HG03045 (cell line): ENCODE data around the gene EHMT1.

ENCODE experiments used
- ATAC-seq: cut with Tn5 transposase; IDR thresholded peaks from one replicate; pipeline ENCODE4 v1.9.1; 2021; ENCODE audit warnings: mild to moderate bottlenecking, moderate library complexity; ENCODE audit not compliant: unreplicated experiment

EHMT1 gene

DNA sequence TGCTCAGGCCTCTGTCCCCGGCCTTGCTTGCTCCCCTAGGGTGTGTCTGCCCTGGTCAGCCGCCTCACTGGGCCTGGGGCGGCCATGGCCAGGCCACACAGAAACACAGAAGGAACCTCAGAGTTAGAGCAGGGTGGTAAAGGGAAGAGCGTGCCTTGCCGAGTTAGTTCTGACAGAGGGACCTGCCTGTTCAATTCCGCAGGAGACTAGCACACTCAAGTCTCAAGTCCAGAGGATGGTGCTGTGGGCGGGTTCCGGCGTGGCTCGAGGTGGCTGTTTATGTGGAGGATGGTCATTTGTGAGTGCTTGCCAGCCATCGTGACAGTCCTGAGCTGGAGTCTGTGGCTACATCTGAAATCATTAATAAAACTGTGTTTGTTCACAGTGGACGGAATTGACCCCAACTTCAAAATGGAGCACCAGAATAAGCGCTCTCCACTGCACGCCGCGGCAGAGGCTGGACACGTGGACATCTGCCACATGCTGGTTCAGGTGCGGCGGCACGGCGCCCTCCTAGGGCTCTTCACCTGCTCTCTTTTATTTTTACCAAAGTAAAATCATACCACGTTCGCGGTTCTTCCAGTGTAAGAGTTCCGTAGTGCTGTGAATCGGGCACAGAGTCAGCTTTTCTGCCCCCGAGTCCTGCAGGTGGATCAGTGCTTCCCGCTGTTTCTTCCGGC is 163.2 kb downstream of the EHMT1 start:
- no peak for ATAC-seq

DNA sequence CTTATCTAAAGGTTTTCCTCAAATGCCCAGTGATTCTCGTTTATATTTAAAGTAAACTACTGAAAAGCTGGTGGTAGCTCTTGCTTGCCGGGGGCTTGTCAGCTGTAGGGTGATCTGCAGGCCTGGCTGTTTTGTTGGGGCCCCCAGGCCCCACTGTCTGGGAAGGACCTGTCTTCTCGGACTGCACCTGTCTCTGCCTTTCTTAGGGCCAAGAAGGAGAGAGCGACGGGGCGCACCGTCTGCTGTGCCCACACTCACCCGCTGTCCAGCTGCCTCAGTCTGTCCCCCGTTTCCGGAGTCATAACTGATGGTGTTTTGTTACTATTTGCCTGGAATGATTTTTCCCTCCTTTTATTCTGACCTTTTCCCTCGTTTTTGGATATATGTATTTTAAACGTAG is 164.7 kb downstream of the EHMT1 start:
- no peak for ATAC-seq

DNA sequence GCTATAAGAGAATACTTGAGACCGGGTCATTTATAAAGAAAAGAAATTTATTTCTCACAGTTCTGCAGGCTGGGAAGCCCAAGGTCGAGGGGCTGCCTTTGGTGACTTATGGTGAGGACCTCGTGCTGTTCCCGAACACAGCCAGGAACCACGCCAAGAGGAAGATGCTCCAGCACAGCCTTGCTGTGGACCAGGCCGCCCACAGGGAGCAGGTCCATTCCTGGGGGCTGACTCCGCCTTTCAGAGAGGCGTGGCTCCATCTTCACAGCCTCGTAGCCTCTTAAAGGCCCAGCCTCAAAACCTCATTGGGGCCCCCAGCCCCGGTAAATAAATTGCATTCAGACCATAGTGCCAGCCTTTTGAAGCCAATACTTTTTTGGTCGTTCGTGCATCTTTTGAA is 165.2 kb downstream of the EHMT1 start:
- no peak for ATAC-seq

DNA sequence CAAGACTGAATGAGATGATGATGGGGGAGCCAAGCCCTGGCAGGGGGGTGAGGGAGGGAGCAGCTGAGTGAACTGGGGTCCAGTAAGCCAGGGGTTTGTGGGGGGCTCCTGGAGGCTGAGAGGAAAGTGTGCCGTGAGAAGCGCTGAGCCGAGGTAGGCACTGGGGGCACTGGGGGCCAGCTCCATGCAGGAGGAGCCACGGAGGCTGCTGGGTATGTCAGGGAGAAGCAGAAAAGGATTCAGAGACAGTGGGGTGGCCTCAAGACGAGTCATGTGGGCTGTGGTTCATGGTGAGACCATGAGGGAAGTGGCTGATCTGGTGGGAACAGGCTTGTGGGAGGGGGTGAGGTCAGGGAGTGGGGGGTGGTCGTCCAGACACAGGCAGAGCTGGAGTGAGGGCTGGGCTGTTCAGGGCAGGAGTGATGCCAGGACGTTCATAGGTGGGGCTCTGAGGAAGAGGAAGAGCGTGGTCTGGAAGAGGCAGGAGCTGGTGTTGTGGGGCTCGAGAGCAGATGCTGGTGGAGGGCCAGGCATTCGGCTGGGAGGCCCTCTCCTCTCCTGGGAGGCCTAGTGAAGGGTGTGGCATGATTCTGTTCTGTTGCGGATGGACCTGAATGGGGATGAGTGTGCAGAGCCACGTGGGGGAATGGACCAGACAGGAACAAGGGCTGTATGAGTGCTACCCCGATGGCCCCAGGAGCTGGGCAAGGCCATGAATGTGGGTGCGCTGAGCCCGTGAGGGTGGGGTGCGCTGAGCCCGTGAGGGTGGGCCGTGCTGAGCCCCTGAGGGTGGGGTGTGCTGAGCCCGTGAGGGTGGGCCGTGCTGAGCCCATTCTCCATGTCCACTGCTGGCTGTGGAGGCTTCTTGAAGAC is 166.1 kb downstream of the EHMT1 start:
- no peak for ATAC-seq

DNA sequence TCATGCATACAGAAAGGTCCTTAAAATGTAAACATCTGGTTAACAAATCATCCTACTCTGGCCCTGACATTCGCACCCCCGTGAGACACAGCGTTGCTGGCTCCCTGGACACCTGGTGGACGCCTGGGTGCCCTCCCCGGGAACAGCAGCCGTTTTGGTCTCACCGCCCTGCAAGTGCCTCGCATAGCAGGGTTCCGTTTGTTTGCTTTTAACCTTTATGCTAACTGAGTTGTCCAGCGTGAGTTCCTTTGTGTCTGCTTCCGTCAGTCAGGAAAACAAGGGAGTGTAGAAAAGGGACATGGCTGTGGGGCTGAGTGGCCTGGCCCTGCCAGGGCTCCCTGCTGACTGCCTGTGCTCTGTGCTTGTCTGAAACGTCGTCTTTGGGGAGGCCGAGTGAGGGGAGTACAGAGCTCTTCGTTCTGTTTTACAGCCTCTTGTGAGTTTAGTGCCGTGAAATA is 166.9 kb downstream of the EHMT1 start:
- no peak for ATAC-seq

DNA sequence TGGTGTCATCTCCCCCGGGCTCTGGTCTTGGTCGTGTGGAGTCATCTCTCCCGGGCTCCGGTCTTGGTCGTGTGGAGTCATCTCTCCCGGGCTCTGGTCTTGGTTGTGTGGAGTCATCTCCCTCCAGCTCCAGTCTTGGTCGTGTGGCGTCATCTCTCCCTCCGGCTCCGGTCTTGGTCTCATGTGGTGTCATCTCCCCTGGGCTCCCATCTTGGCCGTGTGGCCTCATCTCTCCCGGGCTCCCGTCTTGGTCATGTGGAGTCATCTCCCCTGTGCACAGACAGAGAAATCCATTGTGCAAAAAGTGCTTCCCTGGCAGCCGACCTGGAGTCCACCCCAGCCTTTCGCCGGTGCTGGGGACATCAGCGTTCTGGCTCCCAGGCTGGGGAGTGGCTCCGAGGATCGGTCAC is 167.7 kb downstream of the EHMT1 start:
- ATAC-seq = no peak

DNA sequence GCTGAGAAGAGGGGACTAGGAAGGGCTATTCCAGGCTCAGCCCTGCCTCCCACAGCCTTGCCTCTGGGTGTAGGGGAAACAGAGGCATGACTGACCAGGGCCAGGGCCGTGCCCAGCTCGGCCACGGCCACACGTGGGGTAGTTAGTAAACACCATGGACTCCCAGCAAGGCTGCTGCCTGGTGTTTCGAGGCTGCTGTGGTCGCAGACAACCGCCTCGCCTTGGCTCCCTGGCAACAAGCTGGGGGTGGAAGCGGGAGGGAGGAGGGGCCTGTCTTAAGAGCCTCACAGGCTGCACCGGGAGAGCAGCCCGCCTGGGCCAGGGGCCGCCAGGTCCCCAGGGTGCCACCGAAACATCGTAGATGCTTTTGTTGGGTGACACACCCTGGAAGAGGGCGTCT is 168.6 kb downstream of the EHMT1 start:
- ATAC-seq = no peak

DNA sequence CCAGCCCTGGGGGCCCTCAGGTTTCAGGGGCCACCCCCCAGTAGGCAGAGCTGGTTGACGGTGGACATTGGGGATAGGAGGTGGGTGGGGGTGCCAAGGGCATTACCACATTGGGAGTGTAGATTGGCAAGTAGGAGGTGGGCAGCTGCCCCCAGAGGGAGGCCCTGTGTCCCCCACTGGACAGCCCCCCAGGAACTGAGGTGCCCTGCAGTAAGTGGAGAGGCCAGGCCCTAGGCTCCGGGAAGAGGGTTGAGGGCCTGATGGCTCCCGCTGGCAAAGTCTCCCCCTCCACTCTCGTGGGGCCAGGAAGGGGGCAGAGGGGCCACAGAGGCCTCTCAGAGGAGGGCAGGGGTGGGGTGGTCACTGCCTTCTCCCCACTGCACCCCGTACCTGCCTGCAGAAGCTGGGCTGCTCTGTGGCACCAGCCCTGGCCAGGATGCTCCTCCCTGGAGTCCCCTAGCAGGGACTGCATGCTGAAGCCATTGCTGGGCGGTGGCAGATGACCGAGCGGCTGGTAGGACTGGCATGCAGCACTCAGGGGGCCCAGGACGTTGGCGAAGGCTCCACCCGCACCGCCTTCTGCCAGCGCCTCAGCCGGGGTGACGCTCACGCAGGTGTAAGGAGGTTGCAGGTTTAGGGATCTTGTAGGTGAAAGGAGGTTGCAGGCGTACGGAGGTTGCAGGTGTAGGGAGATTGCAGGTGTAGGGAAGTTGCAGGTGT is 169.1 kb downstream of the EHMT1 start:
- ATAC-seq = no peak

DNA sequence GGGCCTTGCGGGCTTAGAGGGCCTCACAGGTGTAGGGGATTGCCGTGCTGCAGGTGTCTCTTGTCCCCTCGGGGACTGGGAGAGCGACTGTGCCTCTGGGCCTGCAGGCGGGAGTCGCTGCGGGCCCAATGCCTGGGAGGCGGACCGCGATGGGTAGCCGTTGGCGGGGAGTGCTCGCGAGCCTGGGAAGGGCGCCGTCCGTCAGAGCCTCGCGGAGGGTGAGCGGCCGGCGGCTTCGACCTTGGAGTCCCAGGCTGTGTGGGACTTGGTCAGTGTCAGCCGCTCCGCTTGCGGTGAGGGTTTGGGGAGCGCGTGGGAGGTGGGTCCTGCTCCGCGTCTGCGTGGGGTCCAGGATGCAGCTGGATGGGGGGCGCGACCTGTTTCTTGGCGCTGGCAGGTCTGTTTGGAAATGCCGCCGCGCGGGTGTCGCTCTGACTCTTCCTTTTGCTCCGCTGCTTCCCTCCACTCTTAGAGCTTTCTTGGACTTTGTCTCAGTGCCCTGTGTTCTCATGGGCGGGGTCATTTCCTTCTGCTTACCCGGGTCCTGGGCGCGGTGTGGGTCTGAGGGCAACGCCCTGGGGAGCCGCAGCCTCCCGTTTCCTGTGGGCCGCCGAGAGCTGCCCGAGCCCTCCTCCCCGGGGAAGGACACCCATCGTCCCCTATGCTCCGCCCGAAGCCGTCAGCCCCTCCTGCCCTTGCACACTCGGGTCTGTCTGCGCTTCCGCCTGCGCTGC is 169.9 kb downstream of the EHMT1 start:
- ATAC-seq = no peak

DNA sequence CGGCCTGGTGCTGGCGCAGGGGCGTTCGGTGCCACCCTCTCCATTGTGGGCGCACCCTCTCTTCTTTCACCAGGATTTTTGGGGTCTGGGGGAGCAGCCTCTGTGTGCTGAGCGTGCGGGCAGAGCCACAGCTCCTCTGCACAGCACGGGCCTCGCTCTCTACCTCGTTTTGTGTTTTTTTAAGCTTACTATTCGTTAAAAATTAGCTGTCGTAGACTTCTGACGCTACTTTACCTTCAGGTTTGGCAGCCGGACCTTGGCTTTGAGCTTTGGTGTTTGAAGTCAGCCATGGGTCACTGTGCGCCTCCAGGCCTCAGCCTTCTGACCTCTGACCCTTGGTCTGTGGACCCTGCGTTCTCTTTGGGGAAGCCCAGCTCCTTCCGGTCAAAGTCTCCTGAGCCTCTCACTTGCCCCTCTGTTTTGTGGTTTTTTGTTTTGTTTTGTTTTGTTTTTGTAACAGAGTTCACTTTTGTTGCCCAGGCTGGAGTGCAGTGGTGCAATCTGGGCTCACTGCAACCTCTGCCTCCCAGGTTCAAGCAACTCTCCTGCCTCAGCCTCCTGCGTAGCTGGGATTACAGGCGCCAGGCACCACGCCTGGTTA is 170.6 kb downstream of the EHMT1 start:
- no peak for ATAC-seq

DNA sequence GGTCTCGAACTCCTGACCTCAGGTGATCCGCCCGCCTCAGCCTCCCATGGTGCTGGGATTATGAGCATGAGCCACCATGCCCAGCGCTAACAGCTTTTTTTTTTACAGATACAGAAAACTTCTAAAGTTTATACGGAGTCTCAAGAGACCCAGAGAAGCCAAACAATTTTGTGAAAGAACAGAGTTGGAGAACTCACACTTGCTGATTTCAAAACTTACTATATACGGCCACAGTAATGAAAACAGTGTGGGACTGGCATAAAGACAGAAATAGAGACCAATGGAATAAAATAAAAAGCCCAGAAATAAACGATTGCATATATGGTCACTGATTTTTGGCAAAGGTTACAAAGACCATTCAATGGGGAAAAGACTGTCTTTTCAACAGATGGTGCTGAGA is 173.1 kb downstream of the EHMT1 start:
- ATAC-seq = no peak

DNA sequence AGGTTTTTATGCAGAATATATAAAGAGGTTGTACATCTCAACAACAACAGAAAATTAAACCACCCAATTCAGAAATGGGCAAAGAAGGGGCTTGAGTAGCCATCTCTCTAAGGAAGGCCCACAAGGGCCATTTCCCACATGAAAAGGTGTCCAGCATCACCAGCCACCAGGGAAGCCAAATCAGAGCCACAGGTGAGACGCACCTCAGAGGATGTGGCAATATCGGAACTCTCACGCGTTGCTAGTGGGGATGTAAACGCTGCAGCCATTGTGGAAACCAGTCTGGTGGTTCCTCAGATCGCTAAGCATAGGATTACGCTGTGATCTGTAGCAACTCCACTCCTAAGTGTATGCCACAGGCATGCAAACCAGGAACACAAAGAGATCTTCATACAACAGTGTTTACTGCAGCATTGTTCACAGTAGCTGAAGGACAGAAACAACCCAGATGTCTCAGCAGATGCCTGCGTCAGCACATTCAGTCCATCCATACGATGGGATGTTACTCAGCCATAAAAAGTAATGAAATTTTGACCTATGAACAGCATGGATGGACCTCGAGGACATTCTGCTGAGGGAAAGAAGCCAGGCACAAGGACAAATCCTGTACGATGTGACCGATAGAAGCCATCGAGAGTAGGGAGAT is 174.5 kb downstream of the EHMT1 start:
- ATAC-seq = no peak

DNA sequence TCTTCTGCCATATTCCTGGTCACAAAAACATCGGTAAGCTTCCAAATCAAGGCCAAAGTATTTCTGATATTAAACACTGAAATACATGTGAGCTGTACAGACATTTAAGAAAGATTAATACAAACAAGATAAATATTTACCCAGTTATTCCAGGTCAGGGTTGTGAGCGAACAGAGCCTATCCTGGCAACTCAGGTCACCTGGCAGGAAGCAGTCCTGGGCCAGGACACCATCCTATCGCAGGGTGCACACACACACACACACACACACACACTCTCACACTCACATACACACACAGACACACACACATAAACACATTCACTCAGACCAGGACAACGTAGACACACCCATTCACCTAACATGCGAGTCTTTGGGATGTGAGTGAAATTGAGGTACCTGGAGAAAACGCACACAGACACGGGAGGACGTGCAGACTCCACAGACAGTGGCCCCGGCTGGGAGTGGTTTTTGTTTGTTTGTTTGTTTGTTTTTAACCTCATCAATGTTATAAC is 176.4 kb downstream of the EHMT1 start:
- no peak for ATAC-seq

DNA sequence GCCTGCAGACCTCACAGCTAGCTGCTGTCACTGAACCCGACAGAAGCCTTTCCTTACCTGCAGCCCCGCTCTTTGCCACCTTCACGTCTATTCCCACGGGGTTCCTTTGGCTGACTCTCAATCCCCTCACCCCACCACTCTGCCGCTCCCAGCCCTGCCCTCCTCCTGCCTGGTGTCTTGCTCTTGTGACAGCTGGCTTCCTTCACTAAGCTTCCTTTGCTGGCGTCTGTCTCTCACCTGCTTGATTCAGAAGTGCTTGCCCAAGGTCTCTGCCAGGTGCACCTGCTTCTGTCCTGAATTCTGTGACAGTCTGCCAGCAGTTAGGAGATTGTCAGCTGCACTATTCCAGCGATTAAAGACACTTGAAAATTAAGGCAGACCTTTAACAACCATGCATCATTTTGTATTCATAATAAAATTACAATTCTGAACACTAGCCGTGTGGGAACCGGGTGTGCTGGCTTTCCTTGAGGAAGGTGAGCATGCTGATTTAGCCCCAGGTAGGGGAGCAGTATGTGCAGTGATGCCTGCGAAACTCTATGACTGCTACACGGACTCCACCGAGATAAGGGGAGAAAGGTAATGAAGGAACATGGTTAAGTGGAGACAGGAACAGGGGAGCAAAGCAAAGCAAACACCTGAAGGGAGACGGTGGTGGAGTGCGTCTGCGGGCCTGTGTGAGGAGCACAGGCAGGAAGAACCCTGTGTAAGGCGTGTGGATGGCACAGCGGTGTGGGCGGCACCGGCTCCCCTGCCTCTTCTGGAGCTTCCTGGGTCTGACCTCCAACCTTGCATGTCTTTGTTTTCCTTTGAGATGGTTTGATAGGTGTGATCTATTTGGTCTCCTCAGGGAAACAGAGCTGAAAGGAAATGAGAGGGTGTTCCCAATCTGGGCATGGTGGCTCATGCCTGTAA is 178.7 kb downstream of the EHMT1 start:
- no peak for ATAC-seq

DNA sequence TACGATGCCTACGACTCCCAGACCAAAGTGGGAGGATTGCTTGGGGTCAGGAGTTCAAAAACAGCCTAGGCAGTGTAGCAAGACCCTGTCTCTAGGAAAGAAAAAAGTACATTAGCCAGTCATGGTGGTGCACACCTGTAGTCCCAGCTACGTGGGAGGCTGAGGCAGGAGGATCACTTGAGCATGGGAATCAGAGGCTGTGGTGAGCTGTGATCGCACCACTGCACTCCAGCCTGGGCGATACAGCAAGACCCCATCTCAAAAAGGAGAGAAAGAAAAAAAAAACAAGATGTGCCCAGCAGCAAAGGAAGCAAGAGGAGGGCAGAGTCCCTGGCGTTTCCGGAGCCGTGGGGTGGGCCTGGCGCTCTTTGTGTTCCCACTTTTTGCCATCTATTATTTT is 179.3 kb downstream of the EHMT1 start:
- no peak for ATAC-seq

DNA sequence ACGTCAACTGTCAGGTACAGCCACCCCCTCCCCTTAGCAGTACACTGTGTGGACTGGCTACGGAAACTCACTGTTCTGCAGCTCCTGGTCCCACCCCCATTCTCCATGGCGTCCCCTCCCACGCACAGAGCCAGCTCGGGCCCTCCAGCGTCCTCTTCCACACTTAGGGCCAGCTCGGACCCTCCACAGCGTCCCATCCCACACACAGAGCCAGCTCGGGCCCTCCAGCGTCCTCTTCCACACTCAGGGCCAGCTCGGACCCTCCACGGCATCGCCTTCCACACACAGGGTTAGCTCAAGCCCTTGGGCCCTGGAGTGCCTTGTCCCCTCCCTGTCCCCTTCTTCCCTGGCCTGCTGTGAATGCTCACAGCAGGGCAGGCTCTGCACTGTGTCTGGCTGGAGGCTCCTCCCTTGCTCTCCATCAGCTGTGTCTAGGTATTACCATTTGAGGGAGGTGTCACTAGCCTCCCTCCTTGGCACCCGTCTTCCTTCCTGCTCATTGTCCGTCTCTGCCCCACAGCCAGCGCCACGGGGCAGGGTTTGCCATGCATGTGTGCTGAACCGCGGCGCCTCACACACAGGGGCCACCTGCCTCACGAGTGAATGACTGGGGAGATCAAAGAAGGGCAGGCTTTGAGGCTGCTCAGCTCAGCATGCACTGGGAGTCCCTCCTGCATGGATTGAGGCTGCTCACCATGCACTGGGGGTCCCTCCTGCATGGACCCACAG is 180.3 kb downstream of the EHMT1 start:
- no peak for ATAC-seq

DNA sequence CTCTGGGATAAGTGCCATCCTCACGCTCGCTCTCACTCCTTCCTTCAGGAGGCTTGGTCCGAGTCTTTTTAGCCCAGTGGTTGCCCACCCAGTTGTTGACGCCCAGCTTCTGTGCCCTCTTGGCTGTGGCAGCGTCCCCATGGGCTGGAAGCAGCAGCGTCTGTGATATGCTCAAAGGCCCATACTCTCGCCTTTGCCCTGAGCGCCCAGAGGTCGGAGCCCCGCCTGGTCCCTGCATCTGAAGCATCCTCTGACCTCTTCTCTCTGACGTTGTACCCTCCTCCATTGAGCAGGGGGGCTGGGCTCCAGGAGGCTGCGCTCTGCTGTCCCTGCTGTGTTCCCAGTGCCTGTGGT is 180.8 kb downstream of the EHMT1 start:
- ATAC-seq = no peak
